SHP77 treated with DMSO at 0.1 percent for 48 hours (cell line): ENCODE results near the gene PINLYP.
A peak's percentile ranks its signal among the peaks of the same experiment; 100 is the strongest.
"Not testable (repeated sequence)": the region's sequence is repeated elsewhere in the genome, so short reads cannot be mapped to it uniquely, and the experiment has no call there.

ENCODE experiments used
- DNase-seq: peaks from one replicate; lab custom pipeline; 2025; lab: John Stamatoyannopoulos, UW

The PINLYP gene

DNA sequence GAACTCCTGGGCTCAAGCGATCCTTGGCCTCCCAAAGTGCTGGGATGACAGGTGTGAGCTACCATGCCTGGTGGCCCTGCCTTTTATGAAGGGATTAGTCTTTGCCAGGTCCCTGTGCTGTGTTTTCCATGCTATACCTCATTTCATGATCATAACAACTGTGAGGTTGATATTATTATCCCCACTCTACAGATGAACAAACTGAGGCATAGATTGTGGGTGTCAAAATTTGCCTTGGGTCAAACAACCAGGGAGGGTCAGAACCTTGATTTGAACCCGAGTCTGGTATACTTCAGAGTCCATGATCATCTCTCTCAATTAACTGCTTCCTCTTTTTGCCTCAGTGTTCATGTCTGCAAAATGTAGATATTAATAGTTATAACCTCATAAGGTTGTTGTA is 6.9 kb downstream of the PINLYP start:
- no peak for DNase-seq

DNA sequence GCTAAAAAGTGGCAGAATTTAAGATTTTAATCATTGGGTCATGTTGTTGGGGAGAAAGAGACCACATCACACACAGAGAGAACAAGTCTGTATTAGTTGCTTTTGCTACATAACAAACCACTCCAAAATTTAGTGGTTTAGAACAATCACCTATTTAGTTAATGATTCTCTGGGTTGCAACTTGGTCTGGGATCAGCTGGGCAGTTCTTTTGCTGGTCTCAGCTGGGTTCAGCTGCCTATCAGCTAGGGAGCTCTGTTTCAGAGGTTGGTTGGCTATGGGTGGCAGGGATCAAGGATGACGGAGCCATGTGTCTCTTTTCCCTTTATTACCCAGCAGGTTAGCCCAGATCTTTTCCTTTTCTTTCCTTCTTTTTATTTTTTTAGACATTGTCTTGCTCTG is 8.9 kb downstream of the PINLYP start:
- DNase-seq: no peak

DNA sequence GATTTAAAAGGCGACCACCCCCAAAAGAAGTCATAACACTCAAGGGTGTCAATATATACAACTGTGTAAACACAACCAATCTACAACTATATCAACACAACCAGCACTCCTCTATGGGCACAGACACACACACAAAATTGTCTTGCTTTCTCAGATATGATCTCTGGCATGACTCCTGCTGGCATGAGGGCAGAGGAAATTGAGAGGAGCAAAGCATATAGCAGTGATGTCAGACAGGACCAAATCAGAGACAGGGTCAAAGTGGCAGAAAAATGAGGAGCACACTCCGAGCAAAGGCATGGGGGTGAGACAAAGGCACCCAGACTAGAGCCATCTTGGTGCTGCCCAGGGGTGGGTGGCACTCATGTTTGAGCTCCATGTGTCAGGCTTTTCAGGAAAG is 10.7 kb downstream of the PINLYP start:
- no peak for DNase-seq

DNA sequence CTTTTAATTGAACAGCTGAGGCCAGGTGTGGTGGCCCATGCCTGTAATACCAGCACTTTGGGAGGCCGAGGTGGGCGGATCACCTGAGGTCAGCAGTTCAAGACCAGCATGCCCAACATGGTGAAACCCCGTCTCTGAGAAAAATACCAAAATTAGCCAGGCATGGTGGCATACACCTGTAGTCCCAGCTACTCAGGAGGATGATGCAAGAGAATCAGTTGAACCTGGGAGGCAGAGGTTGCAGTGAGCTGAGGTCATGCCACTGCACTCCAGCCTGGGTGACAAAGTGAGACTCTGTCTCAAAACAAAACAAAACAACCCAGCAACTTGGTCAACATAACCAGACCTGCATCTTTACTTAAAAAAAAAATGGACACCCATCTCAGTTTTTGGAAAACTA is 11.4 kb downstream of the PINLYP start:
- not testable (repeated sequence) for DNase-seq

DNA sequence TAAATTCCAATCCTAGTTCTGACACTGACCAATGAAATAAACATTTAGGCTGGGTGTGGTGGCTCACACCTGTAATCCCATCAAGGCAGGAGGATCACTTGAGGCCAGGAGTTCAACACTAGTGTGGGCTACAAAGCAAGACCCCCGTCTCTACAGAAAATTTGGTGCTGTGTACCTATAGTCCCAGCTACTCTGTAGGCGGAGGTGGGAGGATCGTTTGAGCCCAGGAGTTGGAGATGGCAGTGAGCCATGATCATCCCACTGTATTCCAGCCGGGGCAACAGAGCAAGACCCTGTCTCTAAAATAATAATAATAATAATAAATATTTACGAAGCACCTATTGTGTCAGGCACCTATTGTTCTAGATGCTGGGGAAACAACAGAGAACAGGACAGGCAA is 13.7 kb downstream of the PINLYP start:
- no peak for DNase-seq

DNA sequence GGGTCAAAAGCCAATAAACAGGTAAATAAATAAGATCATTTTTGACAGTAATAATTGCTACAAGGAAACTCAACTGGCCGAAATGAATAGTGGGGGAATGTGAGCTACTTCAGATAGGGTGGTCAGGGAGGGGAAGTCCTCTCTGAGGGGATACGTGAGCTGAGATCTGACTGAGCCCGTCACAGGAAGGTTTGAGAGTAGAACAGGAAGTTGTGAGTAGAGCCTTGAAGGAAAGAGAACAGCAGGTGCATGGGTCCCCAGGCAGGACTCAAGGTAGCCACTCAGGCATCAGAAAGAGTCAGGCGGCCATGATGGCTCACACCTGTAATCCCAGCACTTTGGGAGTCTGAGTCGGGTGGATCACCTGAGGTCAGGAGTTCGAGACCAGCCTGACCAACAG is 14.1 kb downstream of the PINLYP start:
- no peak for DNase-seq

DNA sequence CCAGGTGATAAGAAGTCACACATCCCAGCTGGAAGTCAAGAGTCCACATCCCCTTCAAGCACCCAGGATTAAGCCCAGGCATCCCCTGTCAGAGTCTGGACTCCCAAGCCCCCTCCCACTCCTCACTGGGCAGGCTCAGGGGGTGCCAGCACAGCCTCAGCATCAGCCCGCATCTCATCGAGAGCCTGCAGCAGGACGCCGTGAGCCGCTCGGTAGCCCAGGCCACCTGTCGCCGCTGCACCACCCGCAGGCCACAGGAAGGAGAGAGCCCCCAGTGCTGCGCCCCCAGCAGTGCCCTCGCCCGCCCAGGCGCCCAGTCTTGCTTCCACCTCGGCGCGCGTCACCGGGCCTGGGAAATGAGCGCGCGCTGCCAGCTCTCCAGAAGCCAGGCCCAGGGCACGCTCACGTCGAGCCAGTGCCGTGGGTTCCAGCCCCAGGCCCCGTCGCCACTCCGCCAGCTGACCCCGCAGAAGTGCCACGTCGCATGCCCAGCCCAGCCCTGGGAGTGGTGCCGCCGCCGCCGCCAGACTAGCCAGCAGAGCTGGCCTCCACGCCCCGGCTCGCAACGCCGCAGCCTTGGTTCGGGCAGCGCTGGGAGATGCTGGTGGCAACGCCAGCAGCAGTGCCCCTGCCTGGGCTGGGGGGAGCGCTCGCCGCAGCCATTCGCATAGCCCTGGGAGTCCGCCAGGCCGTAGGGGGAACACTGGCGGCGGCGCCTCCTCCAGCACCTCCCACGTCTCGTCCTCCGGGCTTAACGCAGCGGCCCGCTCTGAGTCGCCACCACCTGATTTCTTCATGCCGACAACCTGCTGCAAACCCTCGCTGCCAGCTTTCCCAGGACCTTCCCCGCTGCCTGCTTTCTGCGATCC is 16.5 kb downstream of the PINLYP start:
- no peak for DNase-seq

DNA sequence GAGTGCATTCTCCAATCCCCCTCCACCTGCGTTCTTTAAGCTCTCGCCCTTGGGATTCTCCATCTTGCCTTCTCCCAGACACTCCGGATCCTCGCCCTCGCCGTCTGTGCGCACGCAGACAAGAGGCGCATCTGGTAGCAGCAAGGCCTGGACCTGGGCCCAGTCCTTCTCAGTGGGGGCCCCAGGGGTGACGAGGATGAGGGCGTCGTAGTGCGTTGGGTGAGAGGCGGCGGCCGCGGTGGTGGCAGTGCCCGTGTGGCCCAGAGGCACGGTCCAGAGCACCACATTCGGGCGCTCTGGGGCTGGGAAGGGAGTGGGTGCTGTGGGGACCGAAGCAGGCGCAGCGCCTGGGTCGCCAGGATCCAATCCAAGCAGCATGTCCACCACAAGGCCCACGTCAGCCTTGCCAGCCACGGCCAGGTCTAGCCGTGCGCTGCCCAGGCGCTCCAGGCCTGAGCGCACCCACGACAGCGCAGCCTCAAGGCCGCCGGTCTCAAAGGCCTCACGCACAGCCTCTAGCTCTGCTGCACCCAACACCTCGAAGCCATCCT is 17.3 kb downstream of the PINLYP start:
- no peak for DNase-seq

DNA sequence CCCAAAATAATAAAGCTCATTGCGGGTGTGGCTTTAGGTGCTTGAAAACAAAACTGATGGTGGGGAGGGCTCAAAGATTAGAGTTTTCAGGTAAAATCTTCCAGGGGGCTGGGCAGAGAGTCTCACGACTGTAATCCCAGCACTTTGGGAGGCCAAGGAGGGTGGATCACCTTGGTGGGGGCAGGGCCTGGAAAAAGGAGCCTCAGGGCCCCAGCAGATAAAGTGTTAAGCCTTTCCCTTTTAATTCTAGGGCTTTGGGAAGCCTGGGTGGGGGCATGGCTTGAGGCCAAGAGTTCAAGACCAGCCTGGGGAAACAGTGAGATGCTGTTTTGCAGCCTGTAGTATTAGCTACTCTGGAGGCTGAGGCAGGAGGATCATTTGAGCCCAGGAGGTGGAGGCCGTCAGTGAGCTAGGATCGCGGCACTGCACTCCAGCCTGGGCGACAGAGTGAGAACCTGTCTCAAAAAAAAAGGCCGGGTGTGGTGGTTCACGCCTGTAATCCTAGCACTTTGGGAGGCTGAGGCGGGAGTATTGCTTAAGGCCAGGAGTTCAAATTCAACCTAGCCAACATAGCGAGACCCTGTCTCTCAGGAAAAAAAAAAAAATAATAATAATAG is 18.6 kb downstream of the PINLYP start:
- DNase-seq: no peak

DNA sequence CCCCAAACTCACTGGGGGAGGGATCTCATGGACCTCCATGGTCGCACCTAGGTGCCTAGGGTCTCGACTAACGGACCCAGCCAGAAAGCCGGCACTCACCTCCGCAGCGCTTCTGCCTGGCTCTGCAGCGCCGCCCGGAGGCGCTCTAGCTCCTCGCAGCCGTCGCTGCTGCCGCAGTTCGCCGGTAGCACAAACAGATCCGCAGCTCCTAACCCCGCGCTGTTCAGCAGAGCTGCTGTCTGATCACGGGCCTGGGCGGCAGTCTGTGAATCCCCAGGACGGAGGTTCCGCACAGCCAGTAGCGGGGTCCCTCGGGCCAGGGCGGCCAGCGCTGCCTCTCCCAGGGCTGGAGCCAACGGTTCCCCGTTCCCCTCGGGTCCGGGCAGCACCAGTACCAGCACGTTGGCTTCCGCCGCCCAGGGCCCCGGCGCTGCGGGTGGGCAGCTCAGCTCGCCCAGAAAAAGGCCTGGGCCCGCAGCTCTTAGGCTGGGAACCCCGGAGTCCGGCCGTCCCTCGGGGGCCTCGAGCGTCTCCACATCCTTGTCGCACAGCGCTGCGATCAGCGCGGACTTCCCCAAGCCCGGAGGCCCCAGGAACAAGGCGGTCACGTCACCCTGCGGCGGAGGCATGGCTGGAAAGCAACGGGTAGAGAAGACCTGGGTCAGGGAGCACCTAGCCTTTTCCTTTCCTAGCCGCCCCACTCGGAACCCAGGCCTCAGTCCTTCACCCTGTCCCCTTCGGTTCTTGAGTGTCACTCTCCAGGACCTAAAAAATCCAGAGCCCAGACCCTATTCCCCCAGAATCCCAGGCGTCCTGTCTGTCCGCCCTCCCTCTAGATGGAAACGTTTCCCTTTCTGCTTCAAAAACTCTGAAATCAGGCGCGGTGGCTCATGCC is 19.4 kb downstream of the PINLYP start:
- peak; percentile 10 for DNase-seq

DNA sequence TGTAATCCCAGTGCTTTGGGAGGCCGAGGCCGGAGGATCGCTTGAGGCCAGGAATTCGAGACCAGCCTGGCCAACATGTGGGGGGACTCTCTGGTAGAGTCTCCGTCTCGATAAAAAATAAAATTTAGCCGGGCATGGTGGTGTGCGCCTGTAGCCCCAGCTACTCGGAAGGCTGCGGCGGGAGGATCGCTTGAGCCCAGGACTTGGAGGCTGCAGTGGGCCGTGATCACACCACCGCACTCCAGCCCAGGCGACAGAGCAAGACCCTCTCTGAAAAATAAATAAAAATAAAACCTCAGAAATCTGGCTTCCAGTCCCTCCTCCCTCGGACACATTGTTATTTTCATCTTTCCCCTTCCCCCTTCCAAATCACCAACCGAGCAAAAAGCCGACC is 20.0 kb downstream of the PINLYP start:
- DNase-seq: no peak

DNA sequence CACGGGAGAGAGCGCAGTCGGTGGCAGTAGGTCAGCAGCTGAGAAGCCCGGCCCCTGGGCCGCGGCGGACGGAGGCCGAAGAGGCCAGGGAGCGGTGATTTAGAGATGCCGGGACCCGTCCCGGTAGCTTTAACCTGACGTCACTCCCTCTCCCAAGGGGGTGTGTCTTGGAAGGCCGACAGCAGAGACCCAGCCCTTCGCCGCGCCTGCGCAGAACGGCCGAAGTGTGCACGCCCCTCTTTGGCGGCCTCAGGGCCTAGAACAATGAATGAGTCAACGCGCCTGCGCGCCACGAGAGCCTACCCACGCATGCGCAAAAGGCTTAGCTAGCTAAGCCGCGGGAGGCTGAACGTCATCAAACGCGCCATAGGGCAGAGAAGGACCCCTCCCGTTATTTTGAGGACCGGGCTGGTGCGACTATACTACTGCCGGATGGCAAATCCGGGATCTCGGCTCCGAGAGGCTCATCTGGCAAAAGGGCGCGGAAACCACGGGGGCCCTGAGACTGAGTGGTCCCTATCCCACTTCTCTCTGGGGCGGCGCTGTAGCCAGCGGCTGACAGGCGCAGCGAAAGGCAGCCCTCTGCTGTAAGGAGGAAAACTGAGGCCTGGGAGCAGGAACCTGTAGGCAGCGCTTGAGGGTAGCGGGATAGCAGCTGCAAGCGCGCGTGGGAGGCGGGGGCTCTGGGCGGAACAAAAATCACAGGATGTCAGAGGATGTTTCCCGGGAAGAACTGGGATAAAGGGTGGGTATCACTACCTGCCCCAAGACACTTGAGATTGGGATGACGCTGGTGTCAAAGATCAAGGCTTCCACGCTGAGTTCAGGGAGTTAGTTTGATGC is 20.6 kb downstream of the PINLYP start, which contains the start of the genes IRGQ and ZNF576:
TSS of gene IRGQ (minus strand) at position 136 of the 843 bp plus-strand sequence. CDS start 796 bp downstream, outside the sequence.
TSS of gene ZNF576 (plus strand) at position 597 of the 843 bp plus-strand sequence. CDS start 514 bp downstream, outside the sequence.
- peak; percentile 95 for DNase-seq

DNA sequence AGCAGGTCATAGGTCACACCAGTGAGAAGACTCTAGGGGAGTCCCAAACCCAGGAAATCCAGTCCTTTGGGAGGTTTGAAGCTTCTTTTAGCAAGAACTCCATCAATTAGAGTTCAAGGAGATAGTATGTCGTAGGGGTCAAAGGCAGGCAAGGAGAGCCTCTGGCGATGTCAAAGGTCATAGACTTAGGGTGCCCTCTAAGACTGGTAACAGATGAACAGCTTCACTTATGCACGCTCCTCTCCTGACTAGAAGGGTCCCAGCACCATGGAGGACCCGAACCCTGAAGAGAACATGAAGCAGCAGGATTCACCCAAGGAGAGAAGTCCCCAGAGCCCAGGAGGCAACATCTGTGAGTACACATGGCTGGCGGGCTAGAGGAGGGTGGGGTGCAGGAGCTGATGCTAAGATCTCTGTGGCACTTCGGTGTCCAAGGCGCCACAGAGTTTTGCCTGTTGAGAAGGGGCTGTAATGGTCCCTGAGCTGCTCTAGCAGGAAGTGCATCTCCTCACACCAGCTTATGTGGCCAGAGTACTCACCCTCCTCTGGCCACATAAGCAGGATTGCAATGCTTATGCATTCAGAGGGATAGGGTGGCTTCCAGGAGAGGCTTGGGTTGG is 21.4 kb downstream of the PINLYP start:
- DNase-seq: no peak

DNA sequence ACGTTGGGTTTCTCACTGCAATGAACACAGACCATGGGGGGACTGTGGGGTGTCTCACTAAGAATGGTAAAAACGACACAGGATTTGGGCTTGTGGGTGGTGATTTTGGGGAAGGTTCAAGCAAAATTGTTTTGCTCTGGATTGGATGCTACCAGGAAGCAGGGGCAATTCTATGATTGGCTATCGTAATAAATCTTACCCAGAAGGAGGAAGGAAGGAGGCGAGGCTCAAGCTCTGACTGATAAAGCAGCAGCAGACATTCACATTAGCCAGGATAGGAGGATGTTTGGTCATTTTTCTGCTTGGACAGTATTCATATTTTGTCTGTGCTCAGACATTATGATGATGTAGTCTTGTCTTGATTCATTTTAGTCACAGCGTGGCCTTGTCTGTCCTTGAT is 22.3 kb downstream of the PINLYP start:
- no peak for DNase-seq

DNA sequence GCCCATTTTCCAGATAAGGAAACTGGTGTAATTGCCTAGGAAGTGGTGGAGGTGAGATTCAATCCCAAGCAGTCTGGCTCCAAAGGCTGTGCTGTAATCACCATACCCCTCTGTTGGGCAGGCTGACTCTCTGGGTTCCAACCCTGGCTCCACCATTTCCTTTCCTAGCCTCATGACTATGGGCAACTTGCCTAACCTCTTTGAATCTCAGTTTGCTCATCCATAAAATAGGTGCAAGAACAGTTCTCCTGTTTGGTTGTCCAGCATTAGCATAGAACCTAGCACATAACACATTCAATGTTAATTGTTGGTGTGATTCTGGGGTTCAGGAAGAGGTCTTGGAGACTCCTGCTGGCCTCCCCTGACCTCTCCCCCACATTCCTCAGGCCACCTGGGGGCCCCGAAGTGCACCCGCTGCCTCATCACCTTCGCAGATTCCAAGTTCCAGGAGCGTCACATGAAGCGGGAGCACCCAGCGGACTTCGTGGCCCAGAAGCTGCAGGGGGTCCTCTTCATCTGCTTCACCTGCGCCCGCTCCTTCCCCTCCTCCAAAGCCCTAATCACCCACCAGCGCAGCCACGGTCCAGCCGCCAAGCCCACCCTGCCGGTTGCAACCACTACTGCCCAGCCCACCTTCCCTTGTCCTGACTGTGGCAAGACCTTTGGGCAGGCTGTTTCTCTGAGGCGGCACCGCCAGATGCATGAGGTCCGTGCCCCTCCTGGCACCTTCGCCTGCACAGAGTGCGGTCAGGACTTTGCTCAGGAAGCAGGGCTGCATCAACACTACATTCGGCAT is 23.0 kb downstream of the PINLYP start:
- no peak for DNase-seq

DNA sequence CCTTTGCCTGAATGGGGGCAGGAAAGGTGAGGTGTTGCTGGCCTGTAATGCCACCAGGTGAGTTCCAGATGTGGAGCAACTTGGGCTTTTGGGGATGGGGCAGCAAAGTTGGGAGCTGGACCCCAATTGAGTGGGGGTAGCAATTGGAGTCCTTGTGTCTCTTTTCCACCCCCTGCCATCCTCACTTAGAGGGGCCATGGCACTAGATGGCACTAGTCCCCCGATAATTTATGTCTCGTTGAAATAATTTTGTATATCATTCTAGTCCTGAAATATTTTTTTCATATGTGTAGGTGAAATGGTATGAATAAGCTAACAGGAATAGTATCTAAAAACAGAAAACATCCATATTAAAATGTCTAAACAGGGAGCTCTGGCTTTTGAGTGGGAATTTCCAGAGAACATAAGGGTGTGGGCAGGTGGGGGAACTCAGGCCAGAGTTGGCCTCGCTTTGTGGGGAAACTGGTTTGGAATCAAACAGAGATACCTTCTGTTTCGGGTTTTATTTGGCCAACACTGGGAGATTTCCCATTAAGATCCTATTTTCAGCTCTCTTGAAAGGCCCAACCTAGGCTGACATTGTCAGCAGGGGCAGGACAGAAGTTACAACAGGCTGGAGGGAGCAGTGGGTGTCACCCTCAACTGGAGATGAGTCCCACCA is 24.2 kb downstream of the PINLYP start:
- no peak for DNase-seq

DNA sequence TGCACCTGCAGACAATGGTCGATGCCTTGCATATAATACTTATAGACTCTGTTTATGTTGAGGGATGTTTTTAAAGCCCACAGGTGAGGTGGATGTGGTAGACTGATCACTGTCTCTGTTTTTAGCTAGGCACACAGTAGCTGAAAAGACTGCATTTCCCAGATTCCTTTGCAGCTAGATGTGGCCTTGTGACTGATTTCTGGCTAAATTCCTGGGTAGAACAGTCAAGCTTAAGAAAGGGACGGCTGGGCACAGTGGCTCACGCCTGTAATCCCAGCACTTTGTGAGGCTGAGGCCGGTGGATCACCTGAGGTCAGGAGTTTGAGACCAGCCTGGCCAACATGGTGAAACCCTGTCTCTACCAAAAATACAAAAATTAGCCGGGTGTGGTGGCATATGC is 24.7 kb downstream of the PINLYP start:
- DNase-seq: not testable (repeated sequence)

DNA sequence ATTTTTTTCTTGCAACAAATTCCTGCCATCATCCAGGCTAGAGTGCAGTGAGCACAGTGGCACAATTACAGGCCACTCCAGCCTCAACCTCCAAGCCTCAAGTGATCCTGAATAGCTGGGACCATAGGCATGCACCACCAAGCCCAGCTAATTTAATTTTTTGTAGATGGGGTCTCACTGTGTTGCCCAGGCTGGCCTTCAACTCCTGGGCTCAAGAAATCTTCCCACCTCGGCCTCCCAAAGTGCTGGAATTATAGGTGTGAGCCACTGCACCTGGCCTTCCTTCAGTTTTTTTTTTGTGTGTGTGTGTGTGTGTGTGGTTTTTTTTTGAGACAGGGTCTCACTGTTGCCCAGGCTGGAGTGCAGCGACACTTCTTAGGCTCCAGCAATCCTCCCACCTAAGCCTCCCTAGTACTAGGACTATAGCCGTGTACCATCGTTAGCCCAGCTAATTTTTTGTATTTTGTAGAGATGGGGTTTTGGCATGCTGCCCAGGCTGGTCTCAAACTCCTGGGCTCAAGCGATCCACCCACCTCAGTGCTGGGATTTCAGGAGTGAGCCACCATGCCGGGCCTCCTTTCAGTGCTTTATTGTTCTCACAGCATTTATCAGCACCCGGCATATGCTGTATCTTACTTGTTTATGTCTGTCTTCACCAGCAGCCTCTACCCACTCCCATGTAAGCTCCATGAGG is 30.4 kb downstream of the PINLYP start:
- DNase-seq: no peak
